GM21576 (cell line): ENCODE data around the gene BBS4.
A peak's percentile ranks its signal among the peaks of the same experiment; 100 is the strongest.
"Not testable (repeated sequence)": the region's sequence is repeated elsewhere in the genome, so short reads cannot be mapped to it uniquely, and the experiment has no call there.

ENCODE experiments used
- ATAC-seq: cut with Tn5 transposase; IDR thresholded peaks from one replicate; pipeline ENCODE4 v1.9.1; 2021; ENCODE audit warnings: mild to moderate bottlenecking, moderate library complexity; ENCODE audit not compliant: unreplicated experiment

BBS4 gene

GRCh38 chr15:72685925-72686794, at the start of gene BBS4, which contains the start of gene HIGD2B:
Gene BBS4 (plus strand): TSS chr15:72686207. CDS start chr15:72686228, 21 bp downstream.
Gene HIGD2B (minus strand): TSS chr15:72686182. CDS start chr15:72676374, 9,808 bp downstream.
- ATAC-seq, result peak; percentile 88

- peak; percentile 69 for ATAC-seq
Measured at GRCh38 chr15:72636519-72637282, 49.3 kb upstream of the BBS4 start.

GRCh38 chr15:72639759-72640483, 46.1 kb upstream of the BBS4 start:
- ATAC-seq, result not testable (repeated sequence)

- ATAC-seq, result not testable (repeated sequence)
Measured at GRCh38 chr15:72642271-72642670, 43.7 kb upstream of the BBS4 start.

GRCh38 chr15:72648631-72649253, 37.3 kb upstream of the BBS4 start:
- not testable (repeated sequence) for ATAC-seq

- not testable (repeated sequence) for ATAC-seq
Measured at GRCh38 chr15:72654397-72654796, 31.6 kb upstream of the BBS4 start, which contains the start of gene GOLGA6B. Gene GOLGA6B (plus strand): TSS chr15:72654697. CDS start chr15:72654738, 41 bp downstream.

- ATAC-seq, result not testable (repeated sequence)
Measured at GRCh38 chr15:72656014-72656413, 30.0 kb upstream of the BBS4 start.

GRCh38 chr15:72661081-72661480, 24.9 kb upstream of the BBS4 start:
- not testable (repeated sequence) for ATAC-seq

GRCh38 chr15:72663931-72664330, 22.1 kb upstream of the BBS4 start:
- ATAC-seq, result not testable (repeated sequence)

- not testable (repeated sequence) for ATAC-seq
Measured at GRCh38 chr15:72665706-72666105, 20.3 kb upstream of the BBS4 start.

GRCh38 chr15:72669803-72670202, 16.2 kb upstream of the BBS4 start:
- not testable (repeated sequence) for ATAC-seq

- peak; percentile 72 for ATAC-seq
Measured at GRCh38 chr15:72670656-72671352, 15.2 kb upstream of the BBS4 start.

GRCh38 chr15:72671525-72671924, 14.5 kb upstream of the BBS4 start:
- no peak for ATAC-seq

GRCh38 chr15:72676838-72677237, 9.2 kb upstream of the BBS4 start:
- no peak for ATAC-seq

- ATAC-seq, result no peak
Measured at GRCh38 chr15:72680931-72681330, 5.1 kb upstream of the BBS4 start.

GRCh38 chr15:72682772-72683171, 3.2 kb upstream of the BBS4 start:
- no peak for ATAC-seq

GRCh38 chr15:72685301-72685924, 594 bp upstream of the BBS4 start:
- no peak for ATAC-seq

GRCh38 chr15:72688697-72689096, 2.7 kb downstream of the BBS4 start:
- ATAC-seq, result no peak

GRCh38 chr15:72690938-72691337, 4.9 kb downstream of the BBS4 start:
- ATAC-seq, result no peak
